ENCODE data around the gene FAM163A. TPM values are rescaled to one million over a fixed set of nuclear protein-coding genes. Genes with fewer than 3 reads are reported as not detected.

FAM163A gene
- total RNA-seq, 1 experiment from 2014 or later, result not detected

- ATAC-seq (no peak), DNase-seq (ENCODE audit: low read depth, low spot score) (no peak)
- H3K27me3 ChIP-seq (ENCODE audit: insufficient read depth, low read length), result peaks cover 11% of the 10 kb centered on the region; the same call in 1 of the 2 replicates
- BruUV-seq (replicated peaks), result no TSS peak
- H3K4me1 ChIP-seq (ENCODE audit: control insufficient read depth in 1 of 2, insufficient read depth in 2 of 2, low read length in 2 of 2), result no peaks in the 10 kb centered on the region
- H3K9me2 ChIP-seq (ENCODE audit: insufficient read depth), result no peaks in the 10 kb centered on the region
- ChIA-PET CTCF (interaction anchor here (1.9 kb wide), 1 partner anchor 55 kb away, joined by 5 read pairs; no protein-coding TSS in a partner anchor), POLR2A (no interaction called here), RAD21 (ENCODE audit: low non-redundant PET in 1 of 2, low total read pairs in 2 of 2, uncharacterized antibody in 2 of 2, unreplicated experiment in 2 of 2) (no interaction called here)
- H3K36me3 ChIP-seq (ENCODE audit: control insufficient read depth in 1 of 2, insufficient read depth in 2 of 2, low read length in 2 of 2), result no peaks in the 10 kb centered on the region
- H3K9me3 ChIP-seq (ENCODE audit: control insufficient read depth in 1 of 2, insufficient read depth in 1 of 2, low read depth in 1 of 2, low read length in 2 of 2), result no peaks in the 10 kb centered on the region
- H3K79me2 ChIP-seq (ENCODE audit: insufficient read depth, low read length), result no peaks in the 10 kb centered on the region
- no peak overlapping the region for H3K27ac ChIP-seq (ENCODE audit: low read depth, low read length)
- no peak overlapping the region for H3K4me2 ChIP-seq (ENCODE audit: low read length)
- no peak overlapping the region for H2AFZ ChIP-seq (ENCODE audit: low read depth, low read length, poor library complexity, severe bottlenecking)
- no peak for TF ChIP-seq EZH2phosphoT487 (IDR thresholded peaks at IDR 0.05; ENCODE audit: borderline replicate concordance)
- TF ChIP-seq, protein P1, sequence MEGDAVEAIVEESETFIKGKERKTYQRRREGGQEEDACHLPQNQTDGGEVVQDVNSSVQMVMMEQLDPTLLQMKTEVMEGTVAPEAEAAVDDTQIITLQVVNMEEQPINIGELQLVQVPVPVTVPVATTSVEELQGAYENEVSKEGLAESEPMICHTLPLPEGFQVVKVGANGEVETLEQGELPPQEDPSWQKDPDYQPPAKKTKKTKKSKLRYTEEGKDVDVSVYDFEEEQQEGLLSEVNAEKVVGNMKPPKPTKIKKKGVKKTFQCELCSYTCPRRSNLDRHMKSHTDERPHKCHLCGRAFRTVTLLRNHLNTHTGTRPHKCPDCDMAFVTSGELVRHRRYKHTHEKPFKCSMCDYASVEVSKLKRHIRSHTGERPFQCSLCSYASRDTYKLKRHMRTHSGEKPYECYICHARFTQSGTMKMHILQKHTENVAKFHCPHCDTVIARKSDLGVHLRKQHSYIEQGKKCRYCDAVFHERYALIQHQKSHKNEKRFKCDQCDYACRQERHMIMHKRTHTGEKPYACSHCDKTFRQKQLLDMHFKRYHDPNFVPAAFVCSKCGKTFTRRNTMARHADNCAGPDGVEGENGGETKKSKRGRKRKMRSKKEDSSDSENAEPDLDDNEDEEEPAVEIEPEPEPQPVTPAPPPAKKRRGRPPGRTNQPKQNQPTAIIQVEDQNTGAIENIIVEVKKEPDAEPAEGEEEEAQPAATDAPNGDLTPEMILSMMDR (IDR thresholded peaks at IDR 0.05 in 2 of 3, conservative IDR thresholded peaks at IDR 0.05 in 1 of 3; ENCODE audit: borderline replicate concordance in 1 of 3, insufficient read depth in 1 of 3, low read depth in 2 of 3, low read length in 2 of 3), result no peak
- no peak for TF ChIP-seq ATF3 (IDR thresholded peaks at IDR 0.05)
- TF ChIP-seq TCF7L2 (IDR thresholded peaks at IDR 0.05; ENCODE audit: borderline replicate concordance, extremely low read depth, insufficient read depth, insufficient read length), result no peak
- no peak for TF ChIP-seq ZBTB33 (IDR thresholded peaks at IDR 0.05; ENCODE audit: extremely low read depth, insufficient replicate concordance, low read length)
- TF ChIP-seq, protein P2, sequence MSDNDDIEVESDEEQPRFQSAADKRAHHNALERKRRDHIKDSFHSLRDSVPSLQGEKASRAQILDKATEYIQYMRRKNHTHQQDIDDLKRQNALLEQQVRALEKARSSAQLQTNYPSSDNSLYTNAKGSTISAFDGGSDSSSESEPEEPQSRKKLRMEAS (IDR thresholded peaks at IDR 0.05), result no peak
- H3K4me3 ChIP-seq (replicated peaks in 1 of 2; ENCODE audit: low read depth in 1 of 2, low read length in 2 of 2), result no peak overlapping the region
- no peak overlapping the region for H3K9ac ChIP-seq (ENCODE audit: low read length)
- intact Hi-C loops (cut with micrococcal nuclease), result no loop called here
- H4K20me1 ChIP-seq (ENCODE audit: insufficient read depth), result no peaks in the 10 kb centered on the region
These were observed 18.2 kb downstream of the FAM163A start for GRCh38 chr1:179761296-179761695.
